Measurements from ENCODE around the gene ALKAL2.
"Not testable (repeated sequence)": the region's sequence is repeated elsewhere in the genome, so short reads cannot be mapped to it uniquely, and the experiment has no call there.

DNA sequence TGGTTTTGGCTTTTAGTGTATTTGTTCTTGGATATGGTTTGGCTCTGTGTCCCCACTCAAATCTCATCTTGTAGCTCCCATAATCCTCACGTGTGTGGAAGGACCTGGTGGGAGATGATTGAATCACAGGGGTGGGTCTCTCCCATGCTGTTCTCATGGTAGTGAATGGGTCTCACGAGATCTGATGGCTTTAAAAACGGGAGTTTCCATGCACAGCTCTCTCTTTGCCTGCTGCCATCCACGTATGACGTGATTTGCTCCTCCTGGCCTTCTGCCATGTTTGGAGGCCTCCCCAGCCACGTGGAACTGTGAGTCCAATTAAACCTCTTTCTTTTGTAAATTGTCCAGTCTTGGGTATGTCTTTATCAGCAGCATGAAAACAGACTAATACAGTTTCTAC is 28.0 kb upstream of the ALKAL2 start:
- TF ChIP-seq, protein P1, sequence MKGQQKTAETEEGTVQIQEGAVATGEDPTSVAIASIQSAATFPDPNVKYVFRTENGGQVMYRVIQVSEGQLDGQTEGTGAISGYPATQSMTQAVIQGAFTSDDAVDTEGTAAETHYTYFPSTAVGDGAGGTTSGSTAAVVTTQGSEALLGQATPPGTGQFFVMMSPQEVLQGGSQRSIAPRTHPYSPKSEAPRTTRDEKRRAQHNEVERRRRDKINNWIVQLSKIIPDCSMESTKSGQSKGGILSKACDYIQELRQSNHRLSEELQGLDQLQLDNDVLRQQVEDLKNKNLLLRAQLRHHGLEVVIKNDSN (IDR thresholded peaks at IDR 0.05; ENCODE audit: borderline replicate concordance, low read depth): not testable (repeated sequence)
- TF ChIP-seq, protein P2, sequence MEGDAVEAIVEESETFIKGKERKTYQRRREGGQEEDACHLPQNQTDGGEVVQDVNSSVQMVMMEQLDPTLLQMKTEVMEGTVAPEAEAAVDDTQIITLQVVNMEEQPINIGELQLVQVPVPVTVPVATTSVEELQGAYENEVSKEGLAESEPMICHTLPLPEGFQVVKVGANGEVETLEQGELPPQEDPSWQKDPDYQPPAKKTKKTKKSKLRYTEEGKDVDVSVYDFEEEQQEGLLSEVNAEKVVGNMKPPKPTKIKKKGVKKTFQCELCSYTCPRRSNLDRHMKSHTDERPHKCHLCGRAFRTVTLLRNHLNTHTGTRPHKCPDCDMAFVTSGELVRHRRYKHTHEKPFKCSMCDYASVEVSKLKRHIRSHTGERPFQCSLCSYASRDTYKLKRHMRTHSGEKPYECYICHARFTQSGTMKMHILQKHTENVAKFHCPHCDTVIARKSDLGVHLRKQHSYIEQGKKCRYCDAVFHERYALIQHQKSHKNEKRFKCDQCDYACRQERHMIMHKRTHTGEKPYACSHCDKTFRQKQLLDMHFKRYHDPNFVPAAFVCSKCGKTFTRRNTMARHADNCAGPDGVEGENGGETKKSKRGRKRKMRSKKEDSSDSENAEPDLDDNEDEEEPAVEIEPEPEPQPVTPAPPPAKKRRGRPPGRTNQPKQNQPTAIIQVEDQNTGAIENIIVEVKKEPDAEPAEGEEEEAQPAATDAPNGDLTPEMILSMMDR (IDR thresholded peaks at IDR 0.05): not testable (repeated sequence)
- not testable (repeated sequence) for TF ChIP-seq NFIC (IDR thresholded peaks at IDR 0.05; ENCODE audit: borderline replicate concordance); POLR2AphosphoS5 (IDR thresholded peaks at IDR 0.05; ENCODE audit: low read depth, low read length); RAD21 (IDR thresholded peaks at IDR 0.05; ENCODE audit: low read length); SIN3A (IDR thresholded peaks at IDR 0.05; ENCODE audit: borderline replicate concordance, low read depth, low read length); FOXM1 (IDR thresholded peaks at IDR 0.05; ENCODE audit: low read depth); EP300 (IDR thresholded peaks at IDR 0.05; ENCODE audit: borderline replicate concordance in 1 of 2, low read depth in 1 of 2, low read length in 1 of 2); RCOR1 (IDR thresholded peaks at IDR 0.05; ENCODE audit: low read length); YY1 (IDR thresholded peaks at IDR 0.05; ENCODE audit: low read depth)
- TF ChIP-seq, protein P3, sequence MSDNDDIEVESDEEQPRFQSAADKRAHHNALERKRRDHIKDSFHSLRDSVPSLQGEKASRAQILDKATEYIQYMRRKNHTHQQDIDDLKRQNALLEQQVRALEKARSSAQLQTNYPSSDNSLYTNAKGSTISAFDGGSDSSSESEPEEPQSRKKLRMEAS (IDR thresholded peaks at IDR 0.05; ENCODE audit: low read depth): not testable (repeated sequence)
- TF ChIP-seq, protein P4, sequence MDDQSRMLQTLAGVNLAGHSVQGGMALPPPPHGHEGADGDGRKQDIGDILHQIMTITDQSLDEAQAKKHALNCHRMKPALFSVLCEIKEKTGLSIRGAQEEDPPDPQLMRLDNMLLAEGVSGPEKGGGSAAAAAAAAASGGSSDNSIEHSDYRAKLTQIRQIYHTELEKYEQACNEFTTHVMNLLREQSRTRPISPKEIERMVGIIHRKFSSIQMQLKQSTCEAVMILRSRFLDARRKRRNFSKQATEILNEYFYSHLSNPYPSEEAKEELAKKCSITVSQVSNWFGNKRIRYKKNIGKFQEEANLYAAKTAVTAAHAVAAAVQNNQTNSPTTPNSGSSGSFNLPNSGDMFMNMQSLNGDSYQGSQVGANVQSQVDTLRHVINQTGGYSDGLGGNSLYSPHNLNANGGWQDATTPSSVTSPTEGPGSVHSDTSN (IDR thresholded peaks at IDR 0.05): not testable (repeated sequence)
- TF ChIP-seq, protein P5, sequence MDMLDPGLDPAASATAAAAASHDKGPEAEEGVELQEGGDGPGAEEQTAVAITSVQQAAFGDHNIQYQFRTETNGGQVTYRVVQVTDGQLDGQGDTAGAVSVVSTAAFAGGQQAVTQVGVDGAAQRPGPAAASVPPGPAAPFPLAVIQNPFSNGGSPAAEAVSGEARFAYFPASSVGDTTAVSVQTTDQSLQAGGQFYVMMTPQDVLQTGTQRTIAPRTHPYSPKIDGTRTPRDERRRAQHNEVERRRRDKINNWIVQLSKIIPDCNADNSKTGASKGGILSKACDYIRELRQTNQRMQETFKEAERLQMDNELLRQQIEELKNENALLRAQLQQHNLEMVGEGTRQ (IDR thresholded peaks at IDR 0.05; ENCODE audit: borderline replicate concordance, low read depth, low read length): not testable (repeated sequence)

Measured in SK-N-SH (cell line).